Measurements from ENCODE around the gene RSPO4.

- TF ChIP-seq CTCF (conservative IDR thresholded peaks at IDR 0.05), result no peak
- no peak for TF ChIP-seq EZH2 (IDR thresholded peaks at IDR 0.05; ENCODE audit: low read depth)
These were observed 85.8 kb downstream of the RSPO4 start, which contains the start of gene ANGPT4 for GRCh38 chr20:916125-916799.

All from PC-9 (cell line).